WTC11 (cell line): ENCODE results near the gene FMO2. TPM values are rescaled to one million over a fixed set of nuclear protein-coding genes. Genes with fewer than 3 reads are reported as not detected.

ENCODE experiments used
- ATAC-seq: fragments of 200-7000 bp; cut with Tn5 transposase; 2 replicates; pipeline ENCODE4 v1.10.0; 2021; ENCODE audit warnings: mild to moderate bottlenecking, moderate library complexity
- CTCF ChIA-PET: fragments of 300-600 bp; sonication (Branson Sonifier 250); formaldehyde crosslinking; loops from one replicate; lab custom pipeline; 2021; ENCODE audit warnings: antibody characterized with exemption; lab: Charles Lee
- POLR2A ChIA-PET: fragments of 350-600 bp; sonication (Branson Sonifier 250); formaldehyde crosslinking; loops from one replicate; lab custom pipeline; 2021; ENCODE audit warnings: antibody characterized with exemption; lab: Charles Lee
- DNase-seq: peaks from one replicate; pipeline ENCODE4 v3.0.0; 2021; ENCODE audit warnings: low spot score
- H3K27ac Mint-ChIP-seq: 2 replicates; pipeline ENCODE4 v1.8.0; 2021; ENCODE audit warnings: mixed read lengths
- H3K27me3 Mint-ChIP-seq: 2 replicates; pipeline ENCODE4 v1.8.0; 2021; ENCODE audit warnings: low read depth, mild to moderate bottlenecking, moderate library complexity, mixed read lengths
- H3K36me3 Mint-ChIP-seq: 2 replicates; pipeline ENCODE4 v1.8.0; 2021; ENCODE audit warnings: mixed read lengths
- H3K4me1 Mint-ChIP-seq: 2 replicates; pipeline ENCODE4 v1.8.0; 2022; ENCODE audit warnings: mixed read lengths
- H3K4me3 Mint-ChIP-seq: 2 replicates; pipeline ENCODE4 v1.8.0; 2021; ENCODE audit warnings: mild to moderate bottlenecking, moderate library complexity, mixed read lengths
- H3K9me3 Mint-ChIP-seq: 2 replicates; pipeline ENCODE4 v1.8.0; 2021; ENCODE audit warnings: mixed read lengths
- AR ChIP-seq: fragments of 250-450 bp; sonication (Bioruptor Pico); IDR thresholded peaks from 2 replicates; pipeline ENCODE4 v1.9.0; 2021; ENCODE audit warnings: mild to moderate bottlenecking
- CBFB ChIP-seq: sonication (generic); formaldehyde crosslinking; IDR thresholded peaks from 2 replicates; pipeline ENCODE4 v1.8.1; 2022; ENCODE audit warnings: mild to moderate bottlenecking, low read depth, missing genetic modification reagents
- CTCF ChIP-seq: fragments of 200-600 bp; IDR thresholded peaks from 2 replicates; pipeline ENCODE4 v1.8.0; 2022; ENCODE audit warnings: antibody characterized with exemption
- ERG ChIP-seq: fragments of 250-450 bp; sonication (Bioruptor Pico); IDR thresholded peaks from 2 replicates; pipeline ENCODE4 v1.8.0; 2021; ENCODE audit warnings: mild to moderate bottlenecking
- IRF1 ChIP-seq: sonication (generic); formaldehyde crosslinking; IDR thresholded peaks from 2 replicates; pipeline ENCODE4 v1.8.0; 2023; ENCODE audit warnings: missing genetic modification reagents
- KAT7 ChIP-seq: sonication (generic); formaldehyde crosslinking; IDR thresholded peaks from 2 replicates; pipeline ENCODE4 v1.8.1; 2023; ENCODE audit warnings: missing genetic modification reagents, mild to moderate bottlenecking, borderline replicate concordance
- NFATC4 ChIP-seq: fragments of 250-450 bp; sonication (Bioruptor Pico); IDR thresholded peaks from 2 replicates; pipeline ENCODE4 v1.9.0; 2021; ENCODE audit warnings: mild to moderate bottlenecking
- NFYB ChIP-seq: sonication (generic); formaldehyde crosslinking; conservative IDR thresholded peaks from 2 replicates; pipeline ENCODE4 v1.8.0; 2022; ENCODE audit warnings: low read depth, missing genetic modification reagents
- NR2C2 ChIP-seq: sonication (generic); formaldehyde crosslinking; IDR thresholded peaks from 2 replicates; pipeline ENCODE4 v1.8.0; 2022; ENCODE audit warnings: mild to moderate bottlenecking, missing genetic modification reagents
- PRDM15 ChIP-seq: sonication (generic); formaldehyde crosslinking; IDR thresholded peaks from 2 replicates; pipeline ENCODE4 v1.8.0; 2022; ENCODE audit warnings: missing genetic modification reagents
- PREB ChIP-seq: sonication (generic); formaldehyde crosslinking; IDR thresholded peaks from 2 replicates; pipeline ENCODE4 v1.8.1; 2022; ENCODE audit warnings: mild to moderate bottlenecking, missing genetic modification reagents, moderate library complexity, borderline replicate concordance
- TEAD4 ChIP-seq: sonication (generic); formaldehyde crosslinking; IDR thresholded peaks from 2 replicates; pipeline ENCODE4 v1.8.0; 2022; ENCODE audit warnings: mild to moderate bottlenecking, missing genetic modification reagents
- ZMAT4 ChIP-seq: fragments of 250-450 bp; sonication (Bioruptor Pico); IDR thresholded peaks from 2 replicates; pipeline ENCODE4 v1.9.0; 2021; ENCODE audit warnings: mild to moderate bottlenecking
- ZNF263 ChIP-seq: sonication (generic); formaldehyde crosslinking; IDR thresholded peaks from 2 replicates; pipeline ENCODE4 v1.8.1; 2022; ENCODE audit warnings: low read depth, mild to moderate bottlenecking, moderate library complexity, missing genetic modification reagents
- ZNF396 ChIP-seq: fragments of 250-450 bp; sonication (Bioruptor Pico); IDR thresholded peaks from 2 replicates; pipeline ENCODE4 v1.8.0; 2021; ENCODE audit warnings: mild to moderate bottlenecking, moderate library complexity, borderline replicate concordance
- ZNF425 ChIP-seq: fragments of 250-450 bp; sonication (Bioruptor Pico); conservative IDR thresholded peaks from 2 replicates; pipeline ENCODE4 v1.9.0; 2021; ENCODE audit warnings: mild to moderate bottlenecking
- total RNA-seq: library from RNA; stranded (reverse); gene quantifications from 3 replicates; pipeline ENCODE4 v1.2.3, GENCODE V29; 2021

Gene FMO2
- total RNA-seq, 1 experiment from 2014 or later, result not detected

GRCh38 chr1:171177261-171177660, 7.8 kb upstream of the FMO2 start:
- peaks cover 5% of the 10 kb centered on the region; the same call in 1 of the 2 replicates for H3K9me3 Mint-ChIP-seq
- TF ChIP-seq NFYB (CRISPR knock-in tag), result no peak
- TF ChIP-seq ERG (CRISPR knock-in tag), result no peak
- TF ChIP-seq ZMAT4 (CRISPR knock-in tag), result no peak
- TF ChIP-seq ZNF425 (CRISPR knock-in tag), result no peak
- no peak for TF ChIP-seq IRF1 (CRISPR knock-in tag)
- no peak for TF ChIP-seq KAT7 (CRISPR knock-in tag)
- TF ChIP-seq NR2C2, result no peak
- no peak for TF ChIP-seq ZNF263 (CRISPR knock-in tag)
- no peak for TF ChIP-seq PREB (CRISPR knock-in tag)
- no peak for TF ChIP-seq PRDM15 (CRISPR knock-in tag)
- no peak for TF ChIP-seq TEAD4 (CRISPR knock-in tag)
- TF ChIP-seq AR, result no peak
- TF ChIP-seq ZNF396 (CRISPR knock-in tag), result no peak
- TF ChIP-seq CTCF, result no peak
- TF ChIP-seq NFATC4 (CRISPR knock-in tag), result no peak
- TF ChIP-seq CBFB (CRISPR knock-in tag), result no peak
- TF ChIP-seq, all 79 proteins: peak for 0
- CTCF ChIA-PET, result no interaction called here

More at GRCh38 chr1:171177261-171177660, 7.8 kb upstream of the FMO2 start:
- no peak overlapping the region for H3K27ac Mint-ChIP-seq
- DNase-seq, result no peak
- ATAC-seq, result no peak
- no peaks in the 10 kb centered on the region for H3K36me3 Mint-ChIP-seq
- H3K4me3 Mint-ChIP-seq, result no peak overlapping the region
- H3K27me3 Mint-ChIP-seq, result no peaks in the 10 kb centered on the region
- POLR2A ChIA-PET, result no interaction called here
- H3K4me1 Mint-ChIP-seq, result peaks cover 17% of the 10 kb centered on the region
